CMK (cell line): Measurements from ENCODE around the gene EFCAB12.

ENCODE experiments used
- DNase-seq: peaks from one replicate; pipeline ENCODE4 v3.0.0-alpha.2; 2010; ENCODE audit warnings: low read depth

The EFCAB12 gene

DNA sequence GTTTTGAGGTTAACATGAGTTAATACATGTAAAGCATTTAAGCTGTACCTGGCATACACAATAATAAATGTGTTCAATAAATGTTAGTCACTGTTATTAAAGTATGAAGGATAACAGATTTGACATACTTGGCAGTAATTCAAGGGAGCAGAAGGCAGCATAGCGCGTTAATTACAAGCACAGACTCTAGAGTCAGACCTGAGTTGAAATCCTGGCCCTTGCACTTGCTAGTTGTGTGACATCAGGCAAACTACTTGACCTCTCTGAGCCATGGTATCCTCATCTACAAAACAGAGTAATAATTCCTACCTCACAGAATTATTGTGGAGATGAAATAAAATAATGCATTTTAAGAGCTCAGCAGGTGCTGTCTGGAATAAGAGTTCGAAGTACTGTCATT is 17.0 kb upstream of the EFCAB12 start:
- no peak for DNase-seq

DNA sequence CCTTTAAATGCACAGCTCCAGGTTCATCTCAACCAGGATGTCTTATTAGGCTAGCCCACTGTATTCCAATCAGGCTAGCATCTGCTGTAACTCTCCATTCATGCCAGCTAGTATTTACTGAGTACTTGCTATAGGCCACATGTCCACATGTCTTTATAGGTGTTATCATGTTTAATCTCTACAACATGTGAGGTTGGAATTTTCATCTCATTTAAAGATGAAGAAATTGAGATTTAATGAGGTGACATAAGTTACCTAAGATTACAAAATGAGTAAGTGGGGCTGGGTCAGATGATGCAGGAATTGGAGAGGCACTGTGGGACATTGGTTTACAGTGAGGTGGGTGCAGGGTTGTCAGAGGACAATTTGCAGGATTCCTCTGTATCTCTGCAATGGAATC is 14.5 kb upstream of the EFCAB12 start:
- DNase-seq = no peak

GRCh38 chr3:129442486-129442885 is 14.1 kb upstream of the EFCAB12 start:
- no peak for DNase-seq

GRCh38 chr3:129441782-129442181 is 13.3 kb upstream of the EFCAB12 start:
- no peak for DNase-seq

- DNase-seq = no peak
These were observed 12.8 kb upstream of the EFCAB12 start for GRCh38 chr3:129441215-129441614.

- no peak for DNase-seq
These were observed 12.3 kb upstream of the EFCAB12 start for GRCh38 chr3:129440618-129441190.

DNA sequence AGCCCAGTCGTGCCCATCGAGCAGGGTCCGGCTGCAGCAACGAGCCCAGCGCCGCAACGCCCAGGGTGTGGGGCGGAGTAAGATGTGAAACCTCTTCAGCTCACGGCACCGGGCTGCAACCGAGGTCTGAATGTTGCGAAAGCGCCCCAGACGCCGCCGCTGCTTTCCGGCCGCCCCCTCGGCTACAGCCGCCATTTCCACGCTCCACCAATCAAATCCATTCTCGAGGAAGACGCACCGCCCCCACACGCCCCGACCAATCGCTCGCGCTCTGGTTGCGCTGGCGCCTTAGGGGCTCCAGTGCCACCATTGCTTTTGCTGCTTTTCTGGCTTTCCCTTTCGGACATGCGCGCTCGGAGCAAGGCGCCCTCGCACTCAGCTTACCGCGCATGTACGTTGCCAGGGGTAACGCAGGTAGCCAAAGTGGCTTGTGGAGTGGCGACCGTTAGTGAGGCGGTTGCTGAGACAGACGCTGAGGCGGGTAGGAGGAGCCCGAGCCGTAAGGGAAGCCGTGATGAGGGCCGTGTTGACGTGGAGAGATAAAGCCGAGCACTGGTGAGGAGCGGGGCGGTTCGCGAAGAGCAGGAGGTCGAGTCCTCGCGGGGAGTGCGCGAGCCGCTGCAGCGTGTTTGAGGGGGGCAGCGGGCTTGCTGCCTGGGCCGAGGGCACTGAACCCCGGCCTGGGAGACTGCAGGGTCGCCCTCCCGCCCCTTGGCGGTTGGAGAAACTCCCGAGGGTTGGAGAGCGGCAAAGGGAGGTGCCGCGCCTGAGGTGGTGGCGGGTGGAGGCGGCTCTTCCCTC is 11.6 kb upstream of the EFCAB12 start, which contains the start of the genes IFT122 and MBD4:
TSS of gene IFT122 (plus strand) at position 408 of the 801 bp plus-strand sequence. CDS start at position 515, 107 bp downstream.
TSS of gene MBD4 (minus strand) at position 132 of the 801 bp plus-strand sequence. CDS start at position 17, 115 bp downstream.
- DNase-seq = peak; percentile 96

- DNase-seq = peak; percentile 27
These were observed 10.9 kb upstream of the EFCAB12 start for GRCh38 chr3:129439226-129439816.

DNA sequence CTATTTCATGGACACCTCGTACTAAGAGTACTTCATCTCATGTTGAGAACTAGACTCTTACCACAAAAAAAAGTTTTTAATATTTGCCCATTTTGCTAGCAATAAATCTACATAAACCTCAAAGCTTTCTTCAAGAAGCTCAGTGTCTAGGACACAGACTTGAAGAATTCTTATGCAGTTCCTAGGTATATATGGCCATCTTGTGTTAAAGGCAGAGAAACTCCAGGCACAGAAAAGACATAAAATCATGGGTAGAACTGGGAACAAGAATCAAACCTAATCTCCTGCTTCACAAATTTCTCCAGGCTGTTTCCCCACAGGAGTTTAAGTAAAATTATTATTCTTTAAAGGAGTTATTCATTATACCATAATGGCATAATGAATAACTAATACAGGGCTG is 6.9 kb upstream of the EFCAB12 start:
- no peak for DNase-seq

GRCh38 chr3:129434140-129434539 is 5.7 kb upstream of the EFCAB12 start:
- no peak for DNase-seq

- no peak for DNase-seq
These were observed 5.1 kb upstream of the EFCAB12 start for GRCh38 chr3:129433565-129433964.

DNA sequence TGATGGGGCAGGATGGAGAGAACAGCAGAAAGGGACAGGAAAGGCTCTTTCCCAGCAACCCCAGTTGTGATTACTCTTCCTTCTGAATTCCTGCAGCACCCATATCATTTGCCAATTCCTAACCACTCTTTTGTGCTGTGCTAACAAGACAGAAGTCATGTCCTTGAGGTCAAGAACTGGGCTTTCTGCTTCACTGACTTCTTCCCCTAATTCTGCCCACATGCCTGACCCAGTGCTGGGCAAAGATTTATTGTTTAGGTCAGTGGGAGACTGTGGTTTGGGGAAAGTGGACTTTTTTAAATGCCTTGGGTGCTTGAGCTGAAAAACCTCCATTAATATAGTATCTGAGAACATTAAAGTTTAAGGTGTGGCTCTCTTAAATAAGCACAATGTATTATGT is 4.2 kb upstream of the EFCAB12 start:
- no peak for DNase-seq

DNA sequence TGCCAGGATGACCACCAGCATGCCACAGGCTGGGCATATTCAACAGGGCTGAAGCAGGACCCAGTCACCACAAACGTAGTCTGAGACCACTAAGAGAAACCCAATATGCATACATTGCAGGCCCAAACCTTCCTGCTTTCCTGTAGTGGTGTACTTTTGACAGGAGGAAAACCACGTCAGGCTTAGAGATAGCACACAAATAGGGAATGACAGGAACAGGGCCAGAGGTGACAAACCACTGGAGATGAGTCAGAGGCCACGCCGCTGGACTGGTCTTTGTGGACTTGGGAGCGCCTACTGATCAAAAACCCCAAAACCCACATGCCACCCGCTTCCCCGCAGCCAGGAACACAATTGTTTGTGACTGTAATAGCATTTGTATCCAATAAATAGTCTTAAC is 3.6 kb upstream of the EFCAB12 start:
- DNase-seq = no peak

DNA sequence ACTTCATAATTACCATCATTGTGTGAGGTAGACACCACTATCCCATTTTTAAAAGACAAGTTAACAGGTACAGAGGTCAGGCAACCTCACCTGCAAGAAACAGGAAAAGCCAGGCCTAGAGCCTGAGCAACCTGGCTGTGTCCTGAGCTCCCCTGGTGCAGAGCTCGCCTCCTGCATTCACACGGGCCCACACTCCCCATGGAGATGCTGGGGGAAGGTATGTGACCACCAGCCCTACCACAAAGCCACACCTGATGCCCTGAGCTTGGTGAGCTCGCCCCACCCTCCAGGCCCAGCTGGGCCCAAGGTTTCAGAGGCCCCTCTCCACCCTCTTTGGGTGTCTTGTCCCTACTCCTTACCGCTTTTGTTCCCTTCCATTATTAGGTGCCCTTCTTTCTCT is 1.2 kb upstream of the EFCAB12 start:
- DNase-seq = no peak

DNA sequence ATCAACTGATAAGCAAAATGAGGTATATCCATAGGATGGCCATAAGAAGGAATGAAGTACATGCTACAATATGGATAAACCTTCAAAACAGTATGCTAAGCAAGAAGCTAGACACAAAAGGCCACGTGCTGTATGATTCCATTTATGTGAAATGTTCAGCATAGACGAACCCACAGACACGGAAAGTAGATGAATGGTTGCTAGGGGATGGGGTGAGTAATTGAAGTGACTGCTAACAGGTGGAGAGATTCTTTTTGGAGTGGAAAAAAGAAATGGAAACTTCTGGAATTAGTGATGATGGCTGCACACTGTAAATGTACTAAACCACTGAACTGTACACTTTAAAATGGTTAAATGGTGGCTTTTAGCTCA is 630 bp upstream of the EFCAB12 start:
- DNase-seq = no peak

- DNase-seq = no peak
These were observed 445 bp downstream of the EFCAB12 start for GRCh38 chr3:129428007-129428375.

DNA sequence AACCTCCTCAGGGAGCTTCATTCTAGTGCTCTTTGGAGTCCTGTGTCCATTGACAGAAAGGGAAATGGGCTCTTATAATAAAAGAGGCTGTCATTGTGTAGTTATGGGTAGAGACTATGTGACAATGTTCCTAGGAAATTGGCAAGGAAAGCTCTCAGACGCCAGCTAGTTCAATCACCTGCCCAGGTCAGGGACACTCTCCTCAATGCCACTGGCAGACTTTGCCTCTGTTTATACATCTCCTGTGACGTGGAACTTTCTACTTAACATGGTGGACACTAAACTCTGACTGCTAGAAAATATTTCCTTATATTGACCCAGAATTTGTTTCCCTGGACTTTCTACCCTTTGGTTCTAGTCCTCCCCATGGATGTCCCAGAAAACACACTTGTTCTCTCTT is 2.8 kb downstream of the EFCAB12 start:
- no peak for DNase-seq

- no peak for DNase-seq
These were observed 3.2 kb downstream of the EFCAB12 start for GRCh38 chr3:129425213-129425612.

GRCh38 chr3:129424185-129424841 is 4.1 kb downstream of the EFCAB12 start:
- peak; percentile 50 for DNase-seq

DNA sequence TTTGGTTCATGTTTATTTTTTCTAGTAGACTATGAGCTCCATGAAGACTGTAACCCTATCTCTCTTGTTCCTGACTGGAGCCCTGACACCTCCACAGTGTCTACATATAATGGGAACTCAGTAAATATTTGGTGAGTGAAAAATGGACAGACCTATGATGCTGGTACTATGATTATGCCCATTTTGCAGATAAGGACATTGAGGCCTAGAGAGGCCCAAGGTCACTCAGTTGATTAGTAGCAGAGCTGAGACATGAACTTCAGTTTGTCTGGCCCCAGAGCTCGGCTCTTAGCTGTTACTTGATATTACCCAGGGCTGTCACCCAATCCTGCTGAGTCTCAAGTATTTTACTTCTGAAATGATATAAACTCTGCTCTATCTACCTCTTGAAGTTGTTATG is 5.5 kb downstream of the EFCAB12 start:
- no peak for DNase-seq

DNA sequence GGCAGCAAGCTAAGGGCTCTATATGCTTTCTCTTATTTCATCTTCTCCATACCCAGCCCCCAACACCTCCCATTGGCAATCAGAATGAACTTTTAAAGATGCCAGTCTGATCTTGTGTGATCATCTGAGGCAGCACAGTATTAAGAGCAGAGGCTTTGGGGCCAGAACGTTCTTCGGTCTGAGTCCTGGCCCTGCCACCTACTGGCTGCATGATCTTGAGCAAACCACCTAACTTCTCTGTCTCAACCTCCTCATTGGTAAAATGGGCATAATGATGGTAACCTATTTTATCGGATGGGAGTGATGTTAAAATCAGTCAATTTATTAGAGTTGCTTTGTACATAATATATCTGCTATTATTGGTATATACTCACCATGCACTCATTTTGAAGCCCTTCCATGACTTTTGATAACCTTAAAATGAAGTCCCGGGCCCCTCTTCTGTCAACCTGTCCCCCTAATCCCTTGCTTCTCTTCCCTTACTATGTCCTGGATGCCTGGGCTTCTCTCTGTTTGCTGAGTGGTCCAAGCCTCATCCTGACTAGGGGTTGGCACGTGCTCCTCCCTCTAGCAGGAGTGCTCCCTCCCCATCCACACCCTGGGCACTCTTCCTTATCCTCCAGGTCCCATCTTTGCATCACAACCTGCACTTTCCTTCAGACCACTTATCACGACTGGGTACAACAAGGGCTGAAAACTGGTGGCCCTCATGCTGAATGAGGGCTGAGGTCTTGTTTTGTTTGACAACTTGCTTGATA is 6.3 kb downstream of the EFCAB12 start:
- DNase-seq = no peak

DNA sequence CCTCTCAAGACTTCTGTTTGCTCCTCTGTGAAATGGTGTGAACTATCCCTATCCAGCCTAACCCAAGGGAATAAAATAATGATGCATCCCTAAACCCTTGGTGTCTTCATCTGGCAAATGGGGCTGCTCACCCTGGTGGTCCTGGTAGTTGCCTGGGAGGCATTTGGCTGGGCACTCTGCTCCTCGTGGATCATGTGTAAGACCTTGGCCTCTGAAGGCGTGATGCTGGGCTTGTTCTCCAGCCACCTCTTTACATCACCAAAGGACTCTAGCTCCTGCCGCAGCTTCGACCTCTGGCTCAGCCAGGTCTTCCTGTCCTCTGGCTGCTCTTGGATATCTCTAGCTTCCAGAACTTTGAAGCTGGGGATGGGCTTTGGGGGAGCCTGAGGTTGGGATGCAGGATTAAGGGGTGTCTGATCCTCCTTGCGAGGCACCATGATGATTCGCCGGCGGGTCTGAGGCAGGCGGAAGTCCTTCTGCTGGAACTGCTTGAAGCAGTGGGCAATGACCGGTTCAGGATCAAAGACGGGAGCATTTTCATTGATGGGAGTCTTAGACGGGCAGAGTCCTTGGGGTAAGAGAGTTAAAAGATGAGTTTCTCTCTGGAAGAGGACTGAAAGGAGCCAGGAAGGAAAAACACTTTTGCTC is 7.1 kb downstream of the EFCAB12 start:
- no peak for DNase-seq
